Thyroid gland (tissue), 4 donors: ENCODE data around the gene DNAI1. TPM values are rescaled to one million over a fixed set of nuclear protein-coding genes. Genes with fewer than 3 reads are reported as not detected.
"Not testable (repeated sequence)": the region's sequence is repeated elsewhere in the genome, so short reads cannot be mapped to it uniquely, and the experiment has no call there.

ENCODE experiments used
- DNase-seq, 2 donors: peaks; one replicate each; pipeline ENCODE4 v3.0.0-alpha.2; 2019
- H3K27ac ChIP-seq, 3 donors: fragments of 200-600 bp; sonication (generic); 1 replicate in 2 of 3; 2 replicates in 1 of 3; pipeline ENCODE4 v1.5.1; 2016 to 2019; ENCODE audit warnings: mild to moderate bottlenecking in 1 of 3, moderate library complexity in 1 of 3
- H3K27me3 ChIP-seq: fragments of 200-600 bp; sonication (generic); one replicate; pipeline ENCODE4 v1.5.1; 2019
- H3K36me3 ChIP-seq, 2 donors: fragments of 200-600 bp; sonication (generic); one replicate each; pipeline ENCODE4 v1.5.1; 2016 to 2019
- H3K4me1 ChIP-seq, 2 donors: fragments of 200-600 bp; sonication (generic); one replicate each; pipeline ENCODE4 v1.5.1; 2017 to 2019
- H3K4me3 ChIP-seq, 3 donors: fragments of 200-600 bp; sonication (generic); replicated peaks in 1 of 3; 1 replicate in 2 of 3; 2 replicates in 1 of 3; pipeline ENCODE4 v1.5.1; 2016; ENCODE audit warnings: mild to moderate bottlenecking in 1 of 3
- H3K9me3 ChIP-seq: fragments of 200-600 bp; sonication (generic); one replicate; pipeline ENCODE4 v1.5.1; 2017
- POLR2A ChIP-seq, 2 donors: fragments of 450-650 bp; IDR thresholded peaks; one replicate each; pipeline ENCODE4 v1.6.1; 2017; ENCODE audit warnings: antibody characterized with exemption in 2 of 2, mild to moderate bottlenecking in 2 of 2, moderate library complexity in 1 of 2
- WGBS, 2 donors: methylation state at CpG; one replicate each; pipeline ENCODE4 v1.1.5; 2017; 5-methylcytosine and 5-hydroxymethylcytosine counted together
- intact Hi-C: fragments of 100-400 bp; cut with DNase I; formaldehyde crosslinking; loops from one replicate; pipeline ENCODE4 v1.15.1; 2023
- total RNA-seq, 4 donors: library from RNA; depleted of rRNA; stranded (reverse); fragments of >200 nt; gene quantifications; one replicate each; pipeline ENCODE4 v1.2.3, GENCODE V29; 2016
- TF ChIP-seq, protein P1 (sequence below), 6 experiments: fragments of 200-600 bp in 3 of 6; fragments of 450-650 bp in 3 of 6; sonication (generic) in 3 of 6; IDR thresholded peaks; one replicate each; pipeline ENCODE4 v1.5.1; 2016 to 2019; ENCODE audit warnings: antibody characterized with exemption in 6 of 6, mild to moderate bottlenecking in 2 of 6, inconsistent platforms in 1 of 6, moderate library complexity in 1 of 6

The DNAI1 gene
- total RNA-seq, 4 donors from 2014 or later: 0.81 to 0.89 TPM; not detected in 2

DNA sequence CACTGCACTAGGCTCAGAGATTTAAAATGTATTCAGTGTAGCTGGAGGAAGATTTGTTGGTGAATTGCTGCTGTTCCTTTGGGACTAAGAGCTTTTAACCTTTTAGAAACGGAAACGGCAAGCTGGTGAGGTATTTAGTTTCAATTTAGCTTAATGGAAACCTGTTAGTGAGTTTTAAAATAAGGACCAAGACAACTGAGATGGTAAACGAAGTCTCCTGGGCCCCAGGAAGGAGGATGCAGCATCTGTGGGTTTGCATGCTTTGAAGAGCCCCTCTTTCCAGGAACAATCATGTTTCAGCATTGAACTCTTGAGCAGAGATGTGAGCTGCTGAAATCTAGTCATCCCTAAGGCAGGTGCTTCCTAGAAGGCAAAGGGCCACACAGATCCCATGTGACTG is 16.5 kb downstream of the DNAI1 start:
- Histone ChIP-seq H3K9me3 (no peaks in the 10 kb centered on the region), H3K4me3 (no peak overlapping the region), H3K27ac (no peak overlapping the region), H3K4me1 (no peaks in the 10 kb centered on the region), H3K36me3 (no peaks in the 10 kb centered on the region), H3K27me3 (no peaks in the 10 kb centered on the region)
- no peak for DNase-seq
- WGBS, 2 donors: 44 to 47% methylated on average over 3 of the region's 3 CpGs
- intact Hi-C loops: no loop called here
- TF ChIP-seq POLR2A (IDR thresholded peaks at IDR 0.05): no peak
- TF ChIP-seq, protein P1, sequence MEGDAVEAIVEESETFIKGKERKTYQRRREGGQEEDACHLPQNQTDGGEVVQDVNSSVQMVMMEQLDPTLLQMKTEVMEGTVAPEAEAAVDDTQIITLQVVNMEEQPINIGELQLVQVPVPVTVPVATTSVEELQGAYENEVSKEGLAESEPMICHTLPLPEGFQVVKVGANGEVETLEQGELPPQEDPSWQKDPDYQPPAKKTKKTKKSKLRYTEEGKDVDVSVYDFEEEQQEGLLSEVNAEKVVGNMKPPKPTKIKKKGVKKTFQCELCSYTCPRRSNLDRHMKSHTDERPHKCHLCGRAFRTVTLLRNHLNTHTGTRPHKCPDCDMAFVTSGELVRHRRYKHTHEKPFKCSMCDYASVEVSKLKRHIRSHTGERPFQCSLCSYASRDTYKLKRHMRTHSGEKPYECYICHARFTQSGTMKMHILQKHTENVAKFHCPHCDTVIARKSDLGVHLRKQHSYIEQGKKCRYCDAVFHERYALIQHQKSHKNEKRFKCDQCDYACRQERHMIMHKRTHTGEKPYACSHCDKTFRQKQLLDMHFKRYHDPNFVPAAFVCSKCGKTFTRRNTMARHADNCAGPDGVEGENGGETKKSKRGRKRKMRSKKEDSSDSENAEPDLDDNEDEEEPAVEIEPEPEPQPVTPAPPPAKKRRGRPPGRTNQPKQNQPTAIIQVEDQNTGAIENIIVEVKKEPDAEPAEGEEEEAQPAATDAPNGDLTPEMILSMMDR (IDR thresholded peaks at IDR 0.05): no peak

DNA sequence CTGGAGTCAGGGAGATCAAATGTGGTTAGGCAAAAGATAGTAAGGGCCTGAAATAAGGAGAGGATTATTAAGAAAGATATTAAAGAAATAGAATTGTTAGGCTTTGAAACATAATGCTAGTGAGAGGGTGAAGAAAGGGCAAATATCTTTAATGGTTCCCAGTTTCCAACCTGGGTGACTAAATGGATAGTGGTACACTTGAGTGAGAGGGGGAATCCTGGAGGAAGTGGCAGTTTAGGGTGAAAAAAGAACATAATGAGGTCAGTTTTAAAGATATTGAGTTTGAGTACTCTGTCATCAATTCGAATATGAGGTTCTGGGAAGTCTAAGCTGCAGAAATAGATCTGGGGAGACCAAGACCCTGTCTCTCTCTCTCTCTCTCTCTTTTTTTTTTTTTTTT is 18.9 kb downstream of the DNAI1 start:
- H3K27me3 ChIP-seq: no peaks in the 10 kb centered on the region
- no peak for DNase-seq
- no peak overlapping the region for H3K27ac ChIP-seq
- H3K36me3 ChIP-seq: no peaks in the 10 kb centered on the region
- no peaks in the 10 kb centered on the region for H3K4me1 ChIP-seq
- H3K4me3 ChIP-seq: no peak overlapping the region
- TF ChIP-seq POLR2A (IDR thresholded peaks at IDR 0.05): no peak
- TF ChIP-seq, protein P1 (IDR thresholded peaks at IDR 0.05): no peak
- WGBS, 2 donors: 76 to 85% methylated on average over 1 of the region's 1 CpG
- intact Hi-C loops: no loop called here
- H3K9me3 ChIP-seq: no peaks in the 10 kb centered on the region

DNA sequence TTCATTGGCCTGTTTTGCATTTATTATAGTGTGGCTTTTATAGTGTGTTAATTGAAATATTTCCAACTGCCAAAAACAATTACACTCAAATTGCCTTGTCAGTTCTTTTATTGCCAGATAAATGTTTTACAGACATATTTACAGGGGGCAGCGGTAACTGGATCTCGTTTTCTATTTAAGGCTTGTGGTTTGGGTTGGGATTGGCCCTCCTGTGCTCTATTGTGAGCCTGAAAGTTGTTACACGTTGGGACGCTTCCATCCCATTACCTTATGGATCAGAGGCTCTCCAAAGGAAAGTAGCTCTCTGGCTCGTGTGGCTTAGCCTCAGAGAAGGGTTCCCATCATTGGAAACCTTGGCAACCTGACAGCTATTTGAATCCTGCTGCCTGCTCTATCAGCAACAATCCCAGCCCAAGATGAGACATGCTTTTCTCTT is 20.8 kb downstream of the DNAI1 start:
- no peak for TF ChIP-seq POLR2A (IDR thresholded peaks at IDR 0.05)
- TF ChIP-seq, protein P1 (IDR thresholded peaks at IDR 0.05): no peak
- intact Hi-C loops: no loop called here
- no peak overlapping the region for H3K4me3 ChIP-seq
- H3K4me1 ChIP-seq: no peaks in the 10 kb centered on the region
- H3K27me3 ChIP-seq: no peaks in the 10 kb centered on the region
- no peak for DNase-seq
- H3K36me3 ChIP-seq: no peaks in the 10 kb centered on the region
- no peak overlapping the region for H3K27ac ChIP-seq
- WGBS, 2 donors: 68 to 69% methylated on average over 5 of the region's 5 CpGs
- no peaks in the 10 kb centered on the region for H3K9me3 ChIP-seq

DNA sequence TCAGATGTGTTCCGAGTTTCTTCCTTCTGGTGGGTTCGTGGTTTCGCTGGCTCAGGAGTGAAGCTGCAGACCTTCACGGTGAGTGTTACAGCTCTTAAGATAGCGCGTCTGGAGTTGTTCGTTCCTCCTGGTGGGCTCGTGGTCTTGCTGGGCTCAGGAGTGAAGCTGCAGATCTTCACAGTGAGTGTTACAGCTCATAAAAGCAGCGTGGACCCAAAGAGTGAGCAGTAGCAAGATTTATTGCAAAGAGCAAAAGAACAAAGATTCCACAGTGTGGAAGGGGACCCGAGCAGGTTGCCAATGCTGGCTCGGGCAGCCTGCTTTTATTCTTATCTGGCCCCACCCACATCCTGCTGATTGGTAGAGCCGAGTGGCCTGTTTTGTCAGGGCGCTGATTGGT is 23.0 kb downstream of the DNAI1 start:
- H3K4me1 ChIP-seq, H3K27me3 ChIP-seq, intact Hi-C loops, DNase-seq, H3K9me3 ChIP-seq, H3K4me3 ChIP-seq, H3K27ac ChIP-seq, H3K36me3 ChIP-seq: not testable (repeated sequence)
- WGBS, 2 donors: 77 to 88% methylated on average over 13 of the region's 13 CpGs

DNA sequence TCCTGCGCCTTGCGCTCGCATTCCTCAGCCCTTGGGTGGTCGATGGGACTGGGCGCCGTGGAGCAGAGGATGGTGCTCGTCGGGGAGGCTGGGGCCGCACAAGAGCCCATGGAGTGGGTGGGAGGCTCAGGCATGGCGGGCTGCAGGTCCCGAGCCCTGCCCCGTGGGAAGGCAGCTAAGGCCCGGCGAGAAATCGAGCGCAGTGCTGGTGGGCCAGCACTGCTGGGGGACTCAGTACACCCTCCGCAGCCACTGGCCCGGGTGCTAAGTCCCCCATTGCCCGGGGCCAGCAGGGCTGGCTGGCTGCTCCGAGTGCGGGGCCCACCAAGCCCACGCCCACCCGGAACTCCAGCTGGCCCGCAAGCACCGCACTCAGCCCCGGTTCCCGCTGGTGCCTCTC is 24.1 kb downstream of the DNAI1 start:
- H3K36me3 ChIP-seq, DNase-seq, H3K9me3 ChIP-seq, H3K27ac ChIP-seq, intact Hi-C loops, H3K4me3 ChIP-seq, H3K27me3 ChIP-seq, H3K4me1 ChIP-seq: not testable (repeated sequence)
- WGBS, 2 donors: 95 to 99% methylated on average over 11 to 16 of the region's 27 CpGs

DNA sequence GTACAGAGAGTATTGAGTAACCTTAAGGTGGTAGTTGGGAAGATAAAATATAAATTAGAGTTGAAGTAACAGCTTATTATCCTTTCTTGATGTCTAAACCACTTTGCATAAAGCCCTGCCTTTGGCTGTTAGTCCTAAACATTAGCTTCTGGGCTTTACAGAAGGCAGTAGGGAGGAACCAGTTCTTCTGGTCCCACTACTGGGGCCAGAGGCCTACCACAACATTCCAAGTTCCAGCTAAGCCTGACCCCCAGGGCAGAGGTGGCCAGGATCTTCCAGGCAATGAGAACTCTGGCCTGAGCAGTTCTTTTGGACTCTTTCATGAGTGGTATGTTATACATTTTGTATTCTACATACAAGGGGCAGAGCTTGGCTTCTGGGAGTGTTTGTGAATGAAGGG is 26.1 kb downstream of the DNAI1 start:
- TF ChIP-seq, protein P1 (IDR thresholded peaks at IDR 0.05): no peak
- no peak for TF ChIP-seq POLR2A (IDR thresholded peaks at IDR 0.05)
- Histone ChIP-seq H3K9me3 (no peaks in the 10 kb centered on the region), H3K27ac (no peak overlapping the region), H3K36me3 (no peaks in the 10 kb centered on the region), H3K27me3 (no peaks in the 10 kb centered on the region), H3K4me1 (no peaks in the 10 kb centered on the region), H3K4me3 (no peak overlapping the region)
- intact Hi-C loops: no loop called here
- no peak for DNase-seq
